ENCODE measurements around the gene RASL12.
"Not testable (repeated sequence)": the region's sequence is repeated elsewhere in the genome, so short reads cannot be mapped to it uniquely, and the experiment has no call there.

Gene RASL12

GRCh38 chr15:65091946-65092770 is 24.4 kb upstream of the RASL12 start:
- no peak for DNase-seq

GRCh38 chr15:65089206-65089824 is 21.5 kb upstream of the RASL12 start:
- no peak for DNase-seq

- no peak for DNase-seq
Observed at GRCh38 chr15:65088643-65089021, 20.8 kb upstream of the RASL12 start.

- no peak for DNase-seq
Observed at GRCh38 chr15:65087873-65088642, 20.3 kb upstream of the RASL12 start.

GRCh38 chr15:65087411-65087810 is 19.6 kb upstream of the RASL12 start:
- no peak for DNase-seq

- DNase-seq, result no peak
Observed at GRCh38 chr15:65086680-65087111, 18.9 kb upstream of the RASL12 start.

GRCh38 chr15:65085990-65086679 is 18.3 kb upstream of the RASL12 start:
- no peak for DNase-seq

GRCh38 chr15:65085207-65085753 is 17.5 kb upstream of the RASL12 start:
- no peak for DNase-seq

GRCh38 chr15:65084500-65085206 is 16.9 kb upstream of the RASL12 start:
- DNase-seq, result no peak

GRCh38 chr15:65083262-65083701 is 15.5 kb upstream of the RASL12 start:
- no peak for DNase-seq

GRCh38 chr15:65082303-65082953 is 14.6 kb upstream of the RASL12 start:
- DNase-seq, result no peak

GRCh38 chr15:65081758-65082157 is 14.0 kb upstream of the RASL12 start:
- no peak for DNase-seq

- DNase-seq, result no peak
Observed at GRCh38 chr15:65081270-65081669, 13.5 kb upstream of the RASL12 start.

- no peak for DNase-seq
Observed at GRCh38 chr15:65079580-65079979, 11.8 kb upstream of the RASL12 start.

- DNase-seq, result no peak
Observed at GRCh38 chr15:65077981-65078352, 10.2 kb upstream of the RASL12 start.

GRCh38 chr15:65077291-65077980 is 9.6 kb upstream of the RASL12 start:
- DNase-seq, result no peak

GRCh38 chr15:65076486-65077290 is 8.9 kb upstream of the RASL12 start, which contains the start of gene KBTBD13:
KBTBD13 (plus strand) TSS chr15:65076746; CDS start chr15:65076816, 70 bp downstream.
- no peak for DNase-seq

- DNase-seq, result not testable (repeated sequence)
Observed at GRCh38 chr15:65075607-65076395, 8.0 kb upstream of the RASL12 start.

GRCh38 chr15:65074946-65075345 is 7.2 kb upstream of the RASL12 start:
- not testable (repeated sequence) for DNase-seq
